IMR-90 (cell line): ENCODE measurements around the gene GRAMD4. TPM values are rescaled to one million over a fixed set of nuclear protein-coding genes. Genes with fewer than 3 reads are reported as not detected.

Source experiments
- ATAC-seq: fragments of 200-7000 bp; cut with Tn5 transposase; 2 replicates; pipeline ENCODE4 v1.9.1; 2020; ENCODE audit warnings: low read depth, mild to moderate bottlenecking, moderate library complexity
- BruUV-seq: library from RNA; stranded (reverse); fragments of 400-500 nt; replicated peaks from 2 replicates; lab custom pipeline; 2021; lab: Mats Ljungman, UMichigan
- CTCF ChIA-PET: fragments of 300-600 bp; formaldehyde crosslinking; extraction: SDS; loops from one replicate; lab custom pipeline; 2021; ENCODE audit warnings: antibody characterized with exemption; lab: Yijun Ruan, JAX
- POLR2A ChIA-PET: fragments of 300-600 bp; sonication (Branson Sonifier 250); formaldehyde crosslinking; loops from one replicate; lab custom pipeline; 2022; ENCODE audit warnings: antibody characterized with exemption; ENCODE audit not compliant: unreplicated experiment; lab: Charles Lee
- DNase-seq: peaks from one replicate; pipeline ENCODE4 v3.0.0; 2013
- H2AFZ ChIP-seq: replicated peaks from 2 replicates; pipeline ENCODE3; 2013; ENCODE audit warnings: low read length, mild to moderate bottlenecking; ENCODE audit not compliant: poor library complexity
- H2AK5ac ChIP-seq: 2 replicates; pipeline ENCODE4 v1.6.1; 2013; ENCODE audit warnings: low read depth, low read length, inconsistent platforms
- H2AK9ac ChIP-seq: replicated peaks from 2 replicates; pipeline ENCODE3; 2013; ENCODE audit warnings: mild to moderate bottlenecking, low read depth, low read length, moderate library complexity; ENCODE audit not compliant: poor library complexity
- H2BK120ac ChIP-seq: 2 replicates; pipeline ENCODE4 v1.6.1; 2013; ENCODE audit warnings: low read depth, low read length, inconsistent platforms
- H2BK15ac ChIP-seq: 3 replicates; pipeline ENCODE4 v1.6.1; 2013; ENCODE audit warnings: low read depth, low read length, inconsistent platforms
- H2BK20ac ChIP-seq: 2 replicates; pipeline ENCODE4 v1.6.1; 2013; ENCODE audit warnings: low read depth, mild to moderate bottlenecking, inconsistent platforms, low read length, moderate library complexity
- H2BK5ac ChIP-seq: 2 replicates; pipeline ENCODE4 v1.6.1; 2013; ENCODE audit warnings: mild to moderate bottlenecking, low read depth, low read length, inconsistent platforms; ENCODE audit not compliant: poor library complexity, severe bottlenecking
- H3K14ac ChIP-seq: replicated peaks from 2 replicates; pipeline ENCODE4 v1.6.1; 2013; ENCODE audit warnings: low read depth, low read length, inconsistent platforms
- H3K18ac ChIP-seq: 2 replicates; pipeline ENCODE4 v1.6.1; 2013; ENCODE audit warnings: low read depth, low read length, control low read depth
- H3K23ac ChIP-seq: 2 replicates; pipeline ENCODE4 v1.6.1; 2013; ENCODE audit warnings: low read depth, low read length, inconsistent platforms
- H3K27ac ChIP-seq: 2 replicates; pipeline ENCODE4 v1.5.1; 2013; ENCODE audit warnings: mild to moderate bottlenecking, control low read depth, low read length; ENCODE audit not compliant: insufficient read depth
- H3K27me3 ChIP-seq: 2 replicates; pipeline ENCODE4 v1.6.1; 2013; ENCODE audit warnings: low read length; ENCODE audit not compliant: control insufficient read depth, insufficient read depth
- H3K36me3 ChIP-seq: 2 replicates; pipeline ENCODE4 v1.6.1; 2013; ENCODE audit warnings: low read length, mixed read lengths; ENCODE audit not compliant: control insufficient read depth, insufficient read depth
- H3K4ac ChIP-seq: 2 replicates; pipeline ENCODE4 v1.6.1; 2013; ENCODE audit warnings: low read depth, low read length, inconsistent platforms
- H3K4me1 ChIP-seq: 2 replicates; pipeline ENCODE4 v1.6.1; 2013; ENCODE audit warnings: low read length, mixed read lengths; ENCODE audit not compliant: control insufficient read depth, insufficient read depth
- H3K4me2 ChIP-seq: 2 replicates; pipeline ENCODE4 v1.6.1; 2013; ENCODE audit warnings: low read depth, mild to moderate bottlenecking, control low read depth, low read length, moderate library complexity
- H3K4me3 ChIP-seq: 2 replicates; pipeline ENCODE4 v1.5.1; 2013; ENCODE audit warnings: low read depth, mild to moderate bottlenecking, control low read depth, low read length, moderate library complexity; ENCODE audit not compliant: insufficient read depth
- H3K56ac ChIP-seq: 2 replicates; pipeline ENCODE4 v1.6.1; 2013; ENCODE audit warnings: low read length, inconsistent platforms; ENCODE audit not compliant: insufficient read depth; ENCODE audit errors: extremely low read depth
- H3K79me1 ChIP-seq, 2 experiments: 2 replicates each; pipeline ENCODE4 v1.6.1; 2013; ENCODE audit warnings: low read length in 2 of 2, inconsistent platforms in 1 of 2, low read depth in 1 of 2
- H3K9ac ChIP-seq: 2 replicates; pipeline ENCODE4 v1.6.1; 2013; ENCODE audit warnings: low read depth, low read length, control low read depth
- H3K9me1 ChIP-seq: 2 replicates; pipeline ENCODE4 v1.6.1; 2013; ENCODE audit warnings: low read length, inconsistent platforms; ENCODE audit not compliant: insufficient read depth
- H3K9me3 ChIP-seq: 2 replicates; pipeline ENCODE4 v1.6.1; 2013; ENCODE audit warnings: low read length; ENCODE audit not compliant: control insufficient read depth, insufficient read depth
- H4K20me1 ChIP-seq: 2 replicates; pipeline ENCODE4 v1.6.1; 2013; ENCODE audit warnings: low read length, inconsistent platforms; ENCODE audit not compliant: insufficient read depth
- H4K5ac ChIP-seq: 2 replicates; pipeline ENCODE4 v1.6.1; 2013; ENCODE audit warnings: mild to moderate bottlenecking, low read depth, low read length, control low read depth
- H4K8ac ChIP-seq, 2 experiments: 2 replicates each; pipeline ENCODE4 v1.6.1; 2013; ENCODE audit warnings: low read depth in 2 of 2, low read length in 2 of 2, control low read depth in 1 of 2, inconsistent platforms in 1 of 2
- H4K91ac ChIP-seq: 2 replicates; pipeline ENCODE4 v1.6.1; 2013; ENCODE audit warnings: low read depth, low read length, inconsistent platforms; ENCODE audit not compliant: insufficient read depth
- BHLHE40 ChIP-seq: fragments of 150-350 bp; IDR thresholded peaks from 2 replicates; pipeline ENCODE4 v1.6.1; 2016; ENCODE audit warnings: mild to moderate bottlenecking, low read depth, low read length
- CEBPB ChIP-seq: IDR thresholded peaks from 2 replicates; pipeline ENCODE4 v1.6.1; 2012; ENCODE audit warnings: low read depth, low read length, improper control_type of control experiment
- ELK1 ChIP-seq: fragments of 150-350 bp; IDR thresholded peaks from 2 replicates; pipeline ENCODE4 v1.6.1; 2016; ENCODE audit warnings: low read depth, mild to moderate bottlenecking, low read length, moderate library complexity, borderline replicate concordance
- MXI1 ChIP-seq: IDR thresholded peaks from 2 replicates; pipeline ENCODE4 v1.6.1; 2012; ENCODE audit warnings: low read depth, mild to moderate bottlenecking, low read length, moderate library complexity, borderline replicate concordance
- POLR2A ChIP-seq: IDR thresholded peaks from 2 replicates; pipeline ENCODE4 v1.6.1; 2012; ENCODE audit warnings: mild to moderate bottlenecking, low read depth, low read length
- RCOR1 ChIP-seq: IDR thresholded peaks from 2 replicates; pipeline ENCODE4 v1.6.1; 2012; ENCODE audit warnings: mild to moderate bottlenecking, low read length, improper control_type of control experiment; ENCODE audit not compliant: insufficient replicate concordance
- SMC3 ChIP-seq: fragments of 150-350 bp; IDR thresholded peaks from 2 replicates; pipeline ENCODE4 v1.6.1; 2016; ENCODE audit warnings: low read depth, mild to moderate bottlenecking, antibody characterized with exemption, low read length, moderate library complexity
- WGBS, 2 experiments: methylation state at CpG; one replicate each; pipeline versions ENCODE4 v1.1.5 to v1.1.7; 2013; ENCODE audit warnings: missing lambda C conversion rate in 2 of 2; ENCODE audit not compliant: insufficient read length in 1 of 2; ENCODE audit errors: extremely low coverage in 2 of 2; 5-methylcytosine and 5-hydroxymethylcytosine counted together
- dilution Hi-C: fragments of 300-500 bp; cut with HindIII; formaldehyde crosslinking; loops from one replicate; pipeline ENCODE4 v1.14.3; 2018; ENCODE audit warnings: low sequenced_read_pairs; ENCODE audit not compliant: unreplicated experiment
- in situ Hi-C: fragments of 300-500 bp; cut with MboI; formaldehyde crosslinking; loops from 3 replicates; pipeline ENCODE4 v1.14.3; 2019; ENCODE audit warnings: low sequenced_read_pairs, inconsistent platforms, mixed read lengths
- intact Hi-C: fragments of 100-400 bp; cut with micrococcal nuclease; formaldehyde crosslinking; loops from 2 replicates; pipeline ENCODE4 v1.10.0; 2022
- polyA plus RNA-seq, 3 experiments: library from polyadenylated mRNA; depleted of rRNA; stranded (reverse); fragments of >200 nt; gene quantifications; 2 replicates each; pipeline ENCODE4 v1.2.3, GENCODE V29; 2012; ENCODE audit warnings: low replicate concordance in 1 of 3
- total RNA-seq: library from RNA; depleted of rRNA; stranded (reverse); fragments of >200 nt; gene quantifications from 2 replicates; pipeline ENCODE4 v1.2.3, GENCODE V29; 2012

GRAMD4 gene
- total and polyA plus RNA-seq, 2 of the 4 experiments (the other 2 are of a cell fraction) = 2.7 to 5.8 TPM

- DNase-seq (no peak), ATAC-seq (no peak)
- Histone ChIP-seq H3K9me1 (peaks cover 6% of the 10 kb centered on the region), H3K4me3 (no peak overlapping the region), H2BK5ac (no peak overlapping the region), H2BK20ac (no peak overlapping the region), H3K4ac (no peak overlapping the region), H2AK5ac (no peak overlapping the region), H3K4me1 (peaks cover 14% of the 10 kb centered on the region), H3K27ac (no peak overlapping the region), H3K14ac (no peak overlapping the region), H4K20me1 (peaks cover 15% of the 10 kb centered on the region), H3K9ac (no peak overlapping the region), H2AK9ac (no peak overlapping the region), H3K79me1 (peaks cover 0 to 6% of the 10 kb centered on the region in 2 experiments; a peak in 1 of 4 replicates), H3K56ac (no peak overlapping the region), H4K91ac (no peak overlapping the region), H4K8ac (no peak overlapping the region), H3K27me3 (no peaks in the 10 kb centered on the region), H2BK15ac (no peak overlapping the region), H3K18ac (no peak overlapping the region), H3K36me3 (peaks cover 49% of the 10 kb centered on the region; the same call in 1 of the 2 replicates), H3K4me2 (no peak overlapping the region), H2AFZ (no peak overlapping the region), H3K9me3 (no peaks in the 10 kb centered on the region), H4K5ac (no peak overlapping the region), H2BK120ac (no peak overlapping the region), H3K23ac (no peak overlapping the region)
- ChIA-PET POLR2A (no interaction called here), CTCF (no interaction called here)
- no peak for TF ChIP-seq POLR2A
- no peak for TF ChIP-seq SMC3
- no peak for TF ChIP-seq RCOR1
- TF ChIP-seq MXI1 = no peak
- no peak for TF ChIP-seq ELK1
- TF ChIP-seq CEBPB = no peak
- TF ChIP-seq BHLHE40 = no peak
- BruUV-seq = no TSS peak
- dilution Hi-C loops = no loop called here
- in situ Hi-C loops = no loop called here
- WGBS, 2 experiments = 90% methylated on average over 9 of the region's 14 CpGs; no CpG with 5 or more reads in 1 of the 2 experiments
- intact Hi-C loops = loop anchor here (5.0 kb wide), 2 partner anchors 100 to 115 kb away; no protein-coding TSS in a partner anchor
These were observed 56.7 kb downstream of the GRAMD4 start for GRCh38 chr22:46676881-46677280.
